Measurements from ENCODE around the gene ATP13A2.

The ATP13A2 gene

GRCh38 chr1:16975838-16976237, 35.9 kb downstream of the ATP13A2 start:
- no peak for DNase-seq (ENCODE audit: low read depth)
- no peak overlapping the region for H3K4me3 ChIP-seq (ENCODE audit: low read depth, low read length)
- no peak for TF ChIP-seq CTCF (IDR thresholded peaks at IDR 0.05; ENCODE audit: low read depth, low read length, missing control alignments)

- TF ChIP-seq CTCF (IDR thresholded peaks at IDR 0.05; ENCODE audit: low read depth, low read length, missing control alignments) = no peak
- H3K4me3 ChIP-seq (ENCODE audit: low read depth, low read length) = no peak overlapping the region
- DNase-seq (ENCODE audit: low read depth) = no peak
Measured at GRCh38 chr1:16975211-16975610, 36.5 kb downstream of the ATP13A2 start.

GRCh38 chr1:16973215-16973614, 38.5 kb downstream of the ATP13A2 start:
- no peak for DNase-seq (ENCODE audit: low read depth)

GRCh38 chr1:16972189-16972895, 39.4 kb downstream of the ATP13A2 start:
- TF ChIP-seq CTCF (IDR thresholded peaks at IDR 0.05; ENCODE audit: low read depth, low read length, missing control alignments) = no peak

More at GRCh38 chr1:16973215-16973614, 38.5 kb downstream of the ATP13A2 start:
- H3K4me3 ChIP-seq (ENCODE audit: low read depth, low read length) = no peak overlapping the region
- TF ChIP-seq CTCF (IDR thresholded peaks at IDR 0.05; ENCODE audit: low read depth, low read length, missing control alignments) = no peak

GRCh38 chr1:16971341-16972188, 40.2 kb downstream of the ATP13A2 start:
- DNase-seq (ENCODE audit: low read depth) = no peak
- H3K4me3 ChIP-seq (ENCODE audit: low read depth, low read length) = no peak overlapping the region
- no peak for TF ChIP-seq CTCF (IDR thresholded peaks at IDR 0.05; ENCODE audit: low read depth, low read length, missing control alignments)

More at GRCh38 chr1:16972189-16972895, 39.4 kb downstream of the ATP13A2 start:
- no peak for DNase-seq (ENCODE audit: low read depth)
- H3K4me3 ChIP-seq (ENCODE audit: low read depth, low read length) = no peak overlapping the region

- no peak for TF ChIP-seq CTCF (IDR thresholded peaks at IDR 0.05; ENCODE audit: low read depth, low read length, missing control alignments)
- H3K4me3 ChIP-seq (ENCODE audit: low read depth, low read length) = no peak overlapping the region
- DNase-seq (ENCODE audit: low read depth) = no peak
Measured at GRCh38 chr1:16970132-16970910, 41.4 kb downstream of the ATP13A2 start.

Measured in GM12864 (cell line).